ENCODE results near the gene SIGLEC5.
A peak's percentile ranks its signal among the peaks of the same experiment; 100 is the strongest.

SIGLEC5 gene

GRCh38 chr19:51587264-51588191 is 42.7 kb downstream of the SIGLEC5 start:
- Histone ChIP-seq H3K36me3 (ENCODE audit: control insufficient read depth in 2 of 2, insufficient read depth in 2 of 2, low read length in 2 of 2) (peaks cover 28 to 41% of the 10 kb centered on the region in 2 donors), H3K9me3 (ENCODE audit: control insufficient read depth in 2 of 2, low read length in 2 of 2) (peaks cover 5 to 9% of the 10 kb centered on the region in 2 donors), H3K4me3 (ENCODE audit: low read length in 2 of 2) (no peak overlapping the region), H3K27me3 (ENCODE audit: control insufficient read depth in 1 of 2, insufficient read depth in 2 of 2, low read length in 2 of 2) (no peaks in the 10 kb centered on the region), H3K9ac (ENCODE audit: low read length in 2 of 2) (no peak overlapping the region), H3K27ac (ENCODE audit: low read length) (no peak overlapping the region), H3K4me1 (ENCODE audit: control insufficient read depth, insufficient read depth, low read length) (no peaks in the 10 kb centered on the region)

GRCh38 chr19:51586799-51587198 is 43.4 kb downstream of the SIGLEC5 start:
- Histone ChIP-seq H3K27me3 (ENCODE audit: control insufficient read depth in 1 of 2, insufficient read depth in 2 of 2, low read length in 2 of 2) (no peaks in the 10 kb centered on the region), H3K36me3 (ENCODE audit: control insufficient read depth in 2 of 2, insufficient read depth in 2 of 2, low read length in 2 of 2) (peaks cover 31 to 44% of the 10 kb centered on the region in 2 donors), H3K4me3 (ENCODE audit: low read length in 2 of 2) (no peak overlapping the region), H3K9me3 (ENCODE audit: control insufficient read depth in 2 of 2, low read length in 2 of 2) (peaks cover 5 to 9% of the 10 kb centered on the region in 2 donors), H3K27ac (ENCODE audit: low read length) (no peak overlapping the region), H3K9ac (ENCODE audit: low read length in 2 of 2) (no peak overlapping the region), H3K4me1 (ENCODE audit: control insufficient read depth, insufficient read depth, low read length) (no peaks in the 10 kb centered on the region)

GRCh38 chr19:51586103-51586728 is 44.0 kb downstream of the SIGLEC5 start:
- Histone ChIP-seq H3K4me3 (ENCODE audit: low read length in 2 of 2) (no peak overlapping the region), H3K9me3 (ENCODE audit: control insufficient read depth in 2 of 2, low read length in 2 of 2) (peaks cover 5 to 9% of the 10 kb centered on the region in 2 donors), H3K9ac (ENCODE audit: low read length in 2 of 2) (no peak overlapping the region), H3K27me3 (ENCODE audit: control insufficient read depth in 1 of 2, insufficient read depth in 2 of 2, low read length in 2 of 2) (no peaks in the 10 kb centered on the region), H3K4me1 (ENCODE audit: control insufficient read depth, insufficient read depth, low read length) (no peaks in the 10 kb centered on the region), H3K36me3 (ENCODE audit: control insufficient read depth in 2 of 2, insufficient read depth in 2 of 2, low read length in 2 of 2) (peaks cover 37 to 50% of the 10 kb centered on the region in 2 donors), H3K27ac (ENCODE audit: low read length) (no peak overlapping the region)

GRCh38 chr19:51576850-51577249 is 53.4 kb downstream of the SIGLEC5 start:
- H3K4me1 ChIP-seq (ENCODE audit: control insufficient read depth, insufficient read depth, low read length) = peaks cover 8% of the 10 kb centered on the region
- no peak overlapping the region for H3K27ac ChIP-seq (ENCODE audit: low read length)
- H3K9me3 ChIP-seq (ENCODE audit: control insufficient read depth in 2 of 2, low read length in 2 of 2) = no peaks in the 10 kb centered on the region
- no peaks in the 10 kb centered on the region for H3K27me3 ChIP-seq (ENCODE audit: control insufficient read depth in 1 of 2, insufficient read depth in 2 of 2, low read length in 2 of 2)
- H3K36me3 ChIP-seq (ENCODE audit: control insufficient read depth in 2 of 2, insufficient read depth in 2 of 2, low read length in 2 of 2) = peaks cover 19 to 21% of the 10 kb centered on the region in 2 donors
- H3K4me3 ChIP-seq (ENCODE audit: low read length in 2 of 2) = no peak overlapping the region
- no peak overlapping the region for H3K9ac ChIP-seq (ENCODE audit: low read length in 2 of 2)

- Histone ChIP-seq H3K27me3 (ENCODE audit: control insufficient read depth in 1 of 2, insufficient read depth in 2 of 2, low read length in 2 of 2) (no peaks in the 10 kb centered on the region), H3K36me3 (ENCODE audit: control insufficient read depth in 2 of 2, insufficient read depth in 2 of 2, low read length in 2 of 2) (peaks cover 3 to 12% of the 10 kb centered on the region in 2 donors), H3K27ac (ENCODE audit: low read length) (no peak overlapping the region), H3K4me1 (ENCODE audit: control insufficient read depth, insufficient read depth, low read length) (peaks cover 11% of the 10 kb centered on the region), H3K9me3 (ENCODE audit: control insufficient read depth in 2 of 2, low read length in 2 of 2) (no peaks in the 10 kb centered on the region), H3K4me3 (ENCODE audit: low read length in 2 of 2) (no peak overlapping the region), H3K9ac (ENCODE audit: low read length in 2 of 2) (no peak overlapping the region)
These were observed 56.9 kb downstream of the SIGLEC5 start for GRCh38 chr19:51573331-51573730.

- no peaks in the 10 kb centered on the region for H3K27me3 ChIP-seq (ENCODE audit: control insufficient read depth in 1 of 2, insufficient read depth in 2 of 2, low read length in 2 of 2)
- H3K4me3 ChIP-seq (ENCODE audit: low read length in 2 of 2) = no peak overlapping the region
- H3K4me1 ChIP-seq (ENCODE audit: control insufficient read depth, insufficient read depth, low read length) = peaks cover 11% of the 10 kb centered on the region
- no peak overlapping the region for H3K9ac ChIP-seq (ENCODE audit: low read length in 2 of 2)
- H3K9me3 ChIP-seq (ENCODE audit: control insufficient read depth in 2 of 2, low read length in 2 of 2) = no peaks in the 10 kb centered on the region
- H3K27ac ChIP-seq (ENCODE audit: low read length) = no peak overlapping the region
- peaks cover 3 to 12% of the 10 kb centered on the region in 2 donors for H3K36me3 ChIP-seq (ENCODE audit: control insufficient read depth in 2 of 2, insufficient read depth in 2 of 2, low read length in 2 of 2)
These were observed 57.3 kb downstream of the SIGLEC5 start for GRCh38 chr19:51572908-51573307.

- Histone ChIP-seq H3K27me3 (ENCODE audit: control insufficient read depth in 1 of 2, insufficient read depth in 2 of 2, low read length in 2 of 2) (no peaks in the 10 kb centered on the region), H3K4me1 (ENCODE audit: control insufficient read depth, insufficient read depth, low read length) (peaks cover 11% of the 10 kb centered on the region), H3K9ac (ENCODE audit: low read length in 2 of 2) (no peak overlapping the region), H3K27ac (ENCODE audit: low read length) (no peak overlapping the region), H3K4me3 (ENCODE audit: low read length in 2 of 2) (peak overlapping the region; percentile 88 to 89), H3K9me3 (ENCODE audit: control insufficient read depth in 2 of 2, low read length in 2 of 2) (no peaks in the 10 kb centered on the region), H3K36me3 (ENCODE audit: control insufficient read depth in 2 of 2, insufficient read depth in 2 of 2, low read length in 2 of 2) (peaks cover 3 to 12% of the 10 kb centered on the region in 2 donors)
These were observed 57.8 kb downstream of the SIGLEC5 start for GRCh38 chr19:51572410-51572809.

- Histone ChIP-seq H3K9ac (ENCODE audit: low read length in 2 of 2) (peak overlapping the region; percentile 83 to 87), H3K4me3 (ENCODE audit: low read length in 2 of 2) (peak overlapping the region; percentile 88 to 89), H3K9me3 (ENCODE audit: control insufficient read depth in 2 of 2, low read length in 2 of 2) (no peaks in the 10 kb centered on the region), H3K4me1 (ENCODE audit: control insufficient read depth, insufficient read depth, low read length) (peaks cover 11% of the 10 kb centered on the region), H3K36me3 (ENCODE audit: control insufficient read depth in 2 of 2, insufficient read depth in 2 of 2, low read length in 2 of 2) (peaks cover 3 to 11% of the 10 kb centered on the region in 2 donors), H3K27ac (ENCODE audit: low read length) (peak overlapping the region; percentile 46), H3K27me3 (ENCODE audit: control insufficient read depth in 1 of 2, insufficient read depth in 2 of 2, low read length in 2 of 2) (no peaks in the 10 kb centered on the region)
These were observed 58.6 kb downstream of the SIGLEC5 start for GRCh38 chr19:51571599-51571998.

- no peaks in the 10 kb centered on the region for H3K9me3 ChIP-seq (ENCODE audit: control insufficient read depth in 2 of 2, low read length in 2 of 2)
- H3K27me3 ChIP-seq (ENCODE audit: control insufficient read depth in 1 of 2, insufficient read depth in 2 of 2, low read length in 2 of 2) = peaks cover 0 to 3% of the 10 kb centered on the region in 2 donors
- peak within 1 kb of the TSS; percentile 88 to 89 for H3K4me3 ChIP-seq (ENCODE audit: low read length in 2 of 2)
- peaks cover 3 to 8% of the 10 kb centered on the region in 2 donors for H3K36me3 ChIP-seq (ENCODE audit: control insufficient read depth in 2 of 2, insufficient read depth in 2 of 2, low read length in 2 of 2)
- H3K9ac ChIP-seq (ENCODE audit: low read length in 2 of 2) = peak within 1 kb of the TSS; percentile 83 to 87
- peaks cover 11% of the 10 kb centered on the region for H3K4me1 ChIP-seq (ENCODE audit: control insufficient read depth, insufficient read depth, low read length)
- H3K27ac ChIP-seq (ENCODE audit: low read length) = peak within 1 kb of the TSS; percentile 46
These were observed 59.1 kb downstream of the SIGLEC5 start, which contains the start of gene ZNF175 for GRCh38 chr19:51570962-51571575. TSS of gene ZNF175 (plus strand) at chr19:51571283. CDS start at chr19:51573330, 2,047 bp downstream.

GRCh38 chr19:51568456-51568855 is 61.7 kb downstream of the SIGLEC5 start:
- H3K36me3 ChIP-seq (ENCODE audit: control insufficient read depth in 2 of 2, insufficient read depth in 2 of 2, low read length in 2 of 2) = peaks cover 3 to 6% of the 10 kb centered on the region in 2 donors
- no peaks in the 10 kb centered on the region for H3K9me3 ChIP-seq (ENCODE audit: control insufficient read depth in 2 of 2, low read length in 2 of 2)
- no peak overlapping the region for H3K4me3 ChIP-seq (ENCODE audit: low read length in 2 of 2)
- H3K27me3 ChIP-seq (ENCODE audit: control insufficient read depth in 1 of 2, insufficient read depth in 2 of 2, low read length in 2 of 2) = peaks cover 5 to 16% of the 10 kb centered on the region in 2 donors
- H3K27ac ChIP-seq (ENCODE audit: low read length) = no peak overlapping the region
- peaks cover 11% of the 10 kb centered on the region for H3K4me1 ChIP-seq (ENCODE audit: control insufficient read depth, insufficient read depth, low read length)
- no peak overlapping the region for H3K9ac ChIP-seq (ENCODE audit: low read length in 2 of 2)
